Pancreas (tissue), 10 donors: ENCODE data around the gene UBASH3A. TPM values are rescaled to one million over a fixed set of nuclear protein-coding genes. Genes with fewer than 3 reads are reported as not detected.
"Not testable (repeated sequence)": the region's sequence is repeated elsewhere in the genome, so short reads cannot be mapped to it uniquely, and the experiment has no call there.

ENCODE experiments used
- ATAC-seq, 4 donors: fragments of 200-7000 bp; cut with Tn5 transposase; one replicate each; pipeline versions ENCODE4 v1.8.0 to v1.9.1; 2020; ENCODE audit warnings: mild to moderate bottlenecking in 4 of 4, moderate library complexity in 4 of 4
- DNase-seq, 6 donors: peaks; one replicate each; pipeline ENCODE4 v3.0.0-alpha.2; 2020
- FAIRE-seq: peaks from 2 replicates; lab custom pipeline; 2012; peaks lifted over from hg19 to GRCh38; lab: Jason Lieb, UNC
- H3K27ac ChIP-seq, 4 donors: fragments of 200-600 bp; sonication (generic); 1 replicate in 3 of 4; 2 replicates in 1 of 4; pipeline versions ENCODE4 v1.5.0 to v1.8.0; 2020
- H3K27me3 ChIP-seq, 4 donors: fragments of 200-600 bp; one replicate each; pipeline ENCODE4 v1.8.0; 2021
- H3K36me3 ChIP-seq, 3 donors: fragments of 200-600 bp; sonication (generic) in 1 of 3; one replicate each; pipeline versions ENCODE4 v1.5.0 to v1.8.0; 2020 to 2021
- H3K4me1 ChIP-seq, 3 donors: fragments of 200-600 bp; one replicate each; pipeline ENCODE4 v1.8.0; 2021
- H3K4me3 ChIP-seq, 4 donors: fragments of 200-600 bp; sonication (generic) in 2 of 4; one replicate each; pipeline versions ENCODE4 v1.5.0 to v1.8.0; 2020 to 2021
- H3K9me3 ChIP-seq, 4 donors: fragments of 200-600 bp; one replicate each; pipeline ENCODE4 v1.8.0; 2021
- CTCF ChIP-seq, 4 donors: fragments of 200-600 bp; sonication (generic) in 3 of 4; IDR thresholded peaks; one replicate each; pipeline versions ENCODE4 v1.5.0 to v1.8.0; 2021; ENCODE audit warnings: antibody characterized with exemption in 4 of 4
- WGBS, 2 donors: extraction: QIAGEN DNeasy Blood & Tissue Kit; methylation state at CpG; one replicate each; pipeline ENCODE4 v1.1.7; 2013; 5-methylcytosine and 5-hydroxymethylcytosine counted together
- intact Hi-C, 3 donors: fragments of 100-400 bp; cut with DNase I; formaldehyde crosslinking; loops; one replicate each; pipeline versions ENCODE4 v1.11.1 to v1.14.2; 2022
- polyA plus RNA-seq, 2 donors: library from polyadenylated mRNA; stranded (reverse); fragments of 200-250 nt; gene quantifications; one replicate each; pipeline ENCODE4 v1.2.3, GENCODE V29; 2013
- total RNA-seq, 6 donors: library from RNA; stranded (reverse); fragmentation: NEBNext Ultra II Directional in 4 of 6; extraction: Animal tissue kit (Norgen Biotek cat#: 25700) in 4 of 6; gene quantifications; one replicate each; pipeline versions ENCODE4 v1.2.1 to v1.2.4, GENCODE V29; 2021 to 2023
- donor health status: healthy with polysubstance abuse.
- donor health status: DM: no; HTN: no; CAD: no; lungs with moderate emphysema.
- donor health status: DM: no; HTN: no; CAD: no.
- donor health status: control.
- donor health status: control.
- donor health status: Bipolar disorder and iron deficiency.
- donor health status: DM: yes; HTN: yes; CAD: no.
- donor health status: DM: no; HTN: no; CAD: no.
- donor health status: DM: no; HTN: no; CAD: no.
- donor health status: DM: yes; HTN: yes; CAD: no.

UBASH3A gene
- total and polyA plus RNA-seq, 8 donors, result 0.15 to 0.40 (median 0.32) TPM; not detected in 1

- Histone ChIP-seq H3K9me3 (no peaks in the 10 kb centered on the region), H3K4me1 (peaks cover 0 to 4% (median 0%) of the 10 kb centered on the region in 3 donors), H3K4me3 (no peak overlapping the region), H3K27me3 (no peaks in the 10 kb centered on the region), H3K36me3 (no peaks in the 10 kb centered on the region), H3K27ac (no peak overlapping the region)
- no peak for FAIRE-seq
- no peak for DNase-seq
- intact Hi-C loops, result no loop called here
- ATAC-seq, result no peak
- TF ChIP-seq CTCF (IDR thresholded peaks at IDR 0.05), result no peak
- 84 to 89% methylated on average over 23 of the region's 23 CpGs for WGBS, 2 donors
Observed at GRCh38 chr21:42405064-42406013, 1.6 kb downstream of the UBASH3A start.

GRCh38 chr21:42406201-42406621 lies 2.5 kb downstream of the UBASH3A start:
- FAIRE-seq, result no peak

GRCh38 chr21:42406866-42407265 lies 3.2 kb downstream of the UBASH3A start:
- no peak for TF ChIP-seq CTCF (IDR thresholded peaks at IDR 0.05)
- DNase-seq (no peak), FAIRE-seq (no peak), ATAC-seq (no peak)
- H3K27me3 ChIP-seq, result no peaks in the 10 kb centered on the region
- H3K36me3 ChIP-seq, result no peaks in the 10 kb centered on the region
- no peak overlapping the region for H3K27ac ChIP-seq
- H3K4me3 ChIP-seq, result no peak overlapping the region
- WGBS, 2 donors, result 58 to 80% methylated on average over 7 of the region's 7 CpGs
- no peaks in the 10 kb centered on the region for H3K9me3 ChIP-seq
- no peaks in the 10 kb centered on the region for H3K4me1 ChIP-seq
- intact Hi-C loops, result no loop called here

More at GRCh38 chr21:42406201-42406621, 2.5 kb downstream of the UBASH3A start:
- peaks cover 0 to under 1% (median 0%) of the 10 kb centered on the region in 3 donors for H3K4me1 ChIP-seq
- no peak for DNase-seq
- 79 to 83% methylated on average over 10 of the region's 10 CpGs for WGBS, 2 donors
- no peak for ATAC-seq
- H3K4me3 ChIP-seq, result no peak overlapping the region
- intact Hi-C loops, result no loop called here
- no peaks in the 10 kb centered on the region for H3K9me3 ChIP-seq
- no peak for TF ChIP-seq CTCF (IDR thresholded peaks at IDR 0.05)
- no peak overlapping the region for H3K27ac ChIP-seq
- H3K27me3 ChIP-seq, result no peaks in the 10 kb centered on the region
- H3K36me3 ChIP-seq, result no peaks in the 10 kb centered on the region

- Histone ChIP-seq H3K27me3 (no peaks in the 10 kb centered on the region), H3K36me3 (no peaks in the 10 kb centered on the region), H3K27ac (no peak overlapping the region), H3K9me3 (no peaks in the 10 kb centered on the region), H3K4me1 (no peaks in the 10 kb centered on the region), H3K4me3 (no peak overlapping the region)
- ATAC-seq (no peak), DNase-seq (no peak), FAIRE-seq (no peak)
- TF ChIP-seq CTCF (IDR thresholded peaks at IDR 0.05), result no peak
- whole genome bisulfite sequencing, 2 donors, result 77 to 83% methylated on average over 5 of the region's 5 CpGs
- intact Hi-C loops, result no loop called here
Observed at GRCh38 chr21:42407476-42407875, 3.8 kb downstream of the UBASH3A start.

- H3K27me3 ChIP-seq, H3K27ac ChIP-seq, H3K4me3 ChIP-seq, DNase-seq, H3K9me3 ChIP-seq, ATAC-seq, FAIRE-seq, H3K36me3 ChIP-seq, H3K4me1 ChIP-seq, intact Hi-C loops: not testable (repeated sequence)
- 69 to 83% methylated on average over 5 of the region's 5 CpGs for WGBS, 2 donors
Observed at GRCh38 chr21:42408718-42409117, 5.0 kb downstream of the UBASH3A start.
